A673 (cell line): Measurements from ENCODE around the gene KRT82. TPM values are rescaled to one million over a fixed set of nuclear protein-coding genes. Genes with fewer than 3 reads are reported as not detected.

Experiments
- BruUV-seq: library from RNA; stranded (reverse); fragments of 400-500 nt; replicated peaks from 2 replicates; lab custom pipeline; 2021; lab: Mats Ljungman, UMichigan
- CTCF ChIA-PET: fragments of 300-600 bp; sonication (Branson Sonifier 250); formaldehyde crosslinking; loops from one replicate; lab custom pipeline; 2022; ENCODE audit warnings: antibody characterized with exemption; lab: Charles Lee
- POLR2A ChIA-PET: fragments of 300-600 bp; sonication (Branson Sonifier 250); formaldehyde crosslinking; loops from one replicate; lab custom pipeline; 2022; ENCODE audit warnings: antibody characterized with exemption; ENCODE audit not compliant: low non-redundant PET; lab: Charles Lee
- DNase-seq: peaks from one replicate; pipeline ENCODE4 v3.0.0-alpha.2; 2015; ENCODE audit warnings: low spot score
- H3K27ac ChIP-seq: fragments of 200-600 bp; sonication (generic); 2 replicates; pipeline ENCODE4 v1.5.1; 2016; ENCODE audit warnings: mixed run types, low read depth, mild to moderate bottlenecking, mixed read lengths, antibody characterized with exemption, low read length; ENCODE audit not compliant: poor library complexity, severe bottlenecking
- H3K27me3 ChIP-seq: fragments of 200-600 bp; sonication (generic); replicated peaks from 2 replicates; pipeline ENCODE4 v1.6.1; 2017; ENCODE audit warnings: mixed run types, low read depth, mild to moderate bottlenecking, mixed read lengths, antibody characterized with exemption, low read length; ENCODE audit not compliant: insufficient read depth, poor library complexity
- H3K36me3 ChIP-seq: fragments of 200-600 bp; sonication (generic); 2 replicates; pipeline ENCODE4 v1.6.1; 2016; ENCODE audit warnings: mixed run types, mild to moderate bottlenecking, mixed read lengths, antibody characterized with exemption, low read length; ENCODE audit not compliant: insufficient read depth, poor library complexity, severe bottlenecking
- H3K4me1 ChIP-seq: fragments of 200-600 bp; sonication (generic); 2 replicates; pipeline ENCODE4 v1.6.1; 2017; ENCODE audit warnings: mixed run types, mild to moderate bottlenecking, mixed read lengths, antibody characterized with exemption, low read length; ENCODE audit not compliant: insufficient read depth, poor library complexity, severe bottlenecking
- H3K4me3 ChIP-seq: fragments of 200-600 bp; sonication (generic); 2 replicates; pipeline ENCODE4 v1.5.1; 2016; ENCODE audit warnings: low read depth, mixed run types, mild to moderate bottlenecking, mixed read lengths, low read length; ENCODE audit not compliant: poor library complexity, severe bottlenecking
- H3K9me3 ChIP-seq: fragments of 200-600 bp; sonication (generic); 2 replicates; pipeline ENCODE4 v1.6.1; 2016; ENCODE audit warnings: mixed run types, low read depth, mild to moderate bottlenecking, mixed read lengths, antibody characterized with exemption, low read length; ENCODE audit not compliant: poor library complexity, severe bottlenecking
- EZH2 ChIP-seq: fragments of 200-600 bp; sonication (generic); IDR thresholded peaks from 2 replicates; pipeline ENCODE4 v1.6.1; 2017; ENCODE audit warnings: borderline replicate concordance, low read depth, mild to moderate bottlenecking, mixed read lengths, antibody characterized with exemption, low read length; ENCODE audit not compliant: poor library complexity, severe bottlenecking
- intact Hi-C: fragments of 100-400 bp; cut with micrococcal nuclease; formaldehyde crosslinking; loops from one replicate; pipeline ENCODE4 v1.10.0; 2022; ENCODE audit not compliant: unreplicated experiment
- total RNA-seq: library from RNA; stranded (reverse); gene quantifications from 2 replicates; pipeline ENCODE4 v1.2.3, GENCODE V29; 2021
- TF ChIP-seq, protein P1 (sequence below): fragments of 300-800, 200-600 bp; sonication (generic); conservative IDR thresholded peaks from 2 replicates; pipeline ENCODE4 v1.5.1; 2017; ENCODE audit warnings: low read depth, mild to moderate bottlenecking, antibody characterized with exemption, low read length, moderate library complexity, mixed read lengths

Gene KRT82
- total RNA-seq, 1 experiment from 2014 or later: not detected

DNA sequence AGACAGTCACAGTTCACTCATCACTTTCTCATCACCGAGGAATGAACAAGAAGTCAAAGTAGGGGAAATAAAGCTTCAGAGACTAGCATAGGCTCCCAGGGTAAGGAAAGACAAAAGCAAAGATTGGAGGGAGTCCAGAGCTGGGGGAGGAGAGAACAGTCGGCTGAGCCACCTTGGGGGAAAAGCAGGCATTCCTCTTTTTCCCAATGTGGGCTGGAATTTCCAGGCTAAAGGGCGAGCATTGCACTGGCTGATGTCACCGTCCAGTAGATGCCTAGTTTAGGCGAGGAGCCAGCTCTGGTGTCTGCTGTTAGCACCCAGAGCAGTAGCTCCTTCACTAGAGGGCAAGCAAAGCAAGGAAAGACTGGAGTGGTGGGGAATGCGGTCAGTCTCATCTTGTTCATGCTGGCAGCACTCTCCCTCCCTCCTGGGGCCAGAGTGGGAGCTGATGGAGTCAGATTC lies 36.5 kb upstream of the KRT82 start:
- intact Hi-C loops: no loop called here
- DNase-seq: no peak
- BruUV-seq: no TSS peak
- Histone ChIP-seq H3K36me3 (no peaks in the 10 kb centered on the region), H3K27me3 (peaks cover 8% of the 10 kb centered on the region), H3K4me3 (no peak overlapping the region), H3K27ac (no peak overlapping the region), H3K9me3 (no peaks in the 10 kb centered on the region), H3K4me1 (no peaks in the 10 kb centered on the region)
- TF ChIP-seq, protein P1, sequence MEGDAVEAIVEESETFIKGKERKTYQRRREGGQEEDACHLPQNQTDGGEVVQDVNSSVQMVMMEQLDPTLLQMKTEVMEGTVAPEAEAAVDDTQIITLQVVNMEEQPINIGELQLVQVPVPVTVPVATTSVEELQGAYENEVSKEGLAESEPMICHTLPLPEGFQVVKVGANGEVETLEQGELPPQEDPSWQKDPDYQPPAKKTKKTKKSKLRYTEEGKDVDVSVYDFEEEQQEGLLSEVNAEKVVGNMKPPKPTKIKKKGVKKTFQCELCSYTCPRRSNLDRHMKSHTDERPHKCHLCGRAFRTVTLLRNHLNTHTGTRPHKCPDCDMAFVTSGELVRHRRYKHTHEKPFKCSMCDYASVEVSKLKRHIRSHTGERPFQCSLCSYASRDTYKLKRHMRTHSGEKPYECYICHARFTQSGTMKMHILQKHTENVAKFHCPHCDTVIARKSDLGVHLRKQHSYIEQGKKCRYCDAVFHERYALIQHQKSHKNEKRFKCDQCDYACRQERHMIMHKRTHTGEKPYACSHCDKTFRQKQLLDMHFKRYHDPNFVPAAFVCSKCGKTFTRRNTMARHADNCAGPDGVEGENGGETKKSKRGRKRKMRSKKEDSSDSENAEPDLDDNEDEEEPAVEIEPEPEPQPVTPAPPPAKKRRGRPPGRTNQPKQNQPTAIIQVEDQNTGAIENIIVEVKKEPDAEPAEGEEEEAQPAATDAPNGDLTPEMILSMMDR: no peak
- no peak for TF ChIP-seq EZH2
- CTCF ChIA-PET: no interaction called here
- POLR2A ChIA-PET: no interaction called here

GRCh38 chr12:52441320-52441911 lies 35.3 kb upstream of the KRT82 start:
- H3K36me3 ChIP-seq: no peaks in the 10 kb centered on the region
- BruUV-seq: no TSS peak
- H3K4me3 ChIP-seq: no peak overlapping the region
- DNase-seq: peak; percentile 48
- no peaks in the 10 kb centered on the region for H3K9me3 ChIP-seq
- no peak overlapping the region for H3K27ac ChIP-seq
- no peak for TF ChIP-seq EZH2
- TF ChIP-seq, protein P1: no peak
- H3K4me1 ChIP-seq: no peaks in the 10 kb centered on the region
- peaks cover 3% of the 10 kb centered on the region for H3K27me3 ChIP-seq
- ChIA-PET POLR2A (no interaction called here), CTCF (no interaction called here)
- intact Hi-C loops: no loop called here

DNA sequence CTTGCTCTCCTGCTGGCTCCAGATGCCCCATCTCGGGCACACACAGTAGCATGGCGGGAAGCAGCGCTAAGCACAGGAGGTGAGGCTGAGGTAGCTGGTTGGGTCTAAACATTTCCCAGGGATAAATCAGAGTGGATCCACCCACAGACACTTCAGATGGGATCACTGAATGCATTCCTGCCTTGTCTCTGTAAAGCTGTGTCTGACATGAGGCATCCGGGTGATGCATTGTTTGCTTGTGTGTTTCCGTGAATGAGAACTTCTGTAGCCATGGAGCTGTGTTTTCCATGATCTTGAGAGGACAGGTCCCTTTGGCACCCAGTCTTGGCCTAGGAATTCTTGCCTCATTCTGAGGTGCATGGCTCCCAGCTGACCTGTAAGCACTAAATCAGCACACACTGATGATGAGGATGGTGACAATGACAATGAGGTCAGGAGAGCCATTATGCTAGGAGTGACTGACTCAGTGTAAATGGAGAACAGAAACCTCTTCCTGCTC lies 34.7 kb upstream of the KRT82 start:
- Histone ChIP-seq H3K4me1 (no peaks in the 10 kb centered on the region), H3K9me3 (no peaks in the 10 kb centered on the region), H3K4me3 (no peak overlapping the region), H3K27me3 (no peaks in the 10 kb centered on the region), H3K27ac (no peak overlapping the region), H3K36me3 (no peaks in the 10 kb centered on the region)
- ChIA-PET CTCF (no interaction called here), POLR2A (no interaction called here)
- intact Hi-C loops: no loop called here
- DNase-seq: no peak
- no peak for TF ChIP-seq EZH2
- TF ChIP-seq, protein P1: no peak
- no TSS peak for BruUV-seq
